ENCODE measurements around the gene TNFSF13B. TPM values are rescaled to one million over a fixed set of nuclear protein-coding genes. Genes with fewer than 3 reads are reported as not detected.

The TNFSF13B gene
- total and polyA plus RNA-seq, 10 of the 15 experiments (the other 5 are each of a cell fraction or from before 2014, with no cell fraction given), result 11.0 to 64.2 (median 17.0) TPM

GRCh38 chr13:108323031-108323430 lies 53.5 kb downstream of the TNFSF13B start:
- H3K79me2 ChIP-seq (ENCODE audit: control insufficient read depth, insufficient read depth, low read length), result no peaks in the 10 kb centered on the region
- no peak overlapping the region for H3K27ac ChIP-seq (ENCODE audit: control insufficient read depth, insufficient read depth)
- no TSS peak for BruUV-seq (replicated peaks)
- H3K9me3 ChIP-seq (replicated peaks; ENCODE audit: control insufficient read depth, insufficient read depth, low read length), result no peaks in the 10 kb centered on the region
- intact Hi-C loops (cut with micrococcal nuclease; ENCODE audit: unreplicated experiment) (loop anchor here (5.0 kb wide), 1 partner anchor 184 kb away; no protein-coding TSS in a partner anchor), in situ Hi-C loops (cut with MboI) (no loop called here)
- no peak overlapping the region for H2AFZ ChIP-seq (ENCODE audit: control insufficient read depth, low read depth, low read length)
- no peaks in the 10 kb centered on the region for H3K36me3 ChIP-seq (ENCODE audit: control insufficient read depth in 2 of 2, insufficient read depth in 2 of 2, low read length in 1 of 2)
- no peak overlapping the region for H3K4me2 ChIP-seq (ENCODE audit: control insufficient read depth, insufficient read depth)
- no peak overlapping the region for H3K9ac ChIP-seq (ENCODE audit: control insufficient read depth, insufficient read depth, low read length)
- ChIA-PET SMC1A (ENCODE audit: uncharacterized antibody, unreplicated experiment) (interaction anchor here (1.0 to 3.1 kb wide), 9 partner anchors 20 to 591 kb away, joined by 3 to 14 read pairs (median 4); no protein-coding TSS in a partner anchor), CTCF (interaction anchor here (0.6 to 3.3 kb wide), 12 partner anchors 15 to 592 kb away, joined by 3 to 26 read pairs (median 4); no protein-coding TSS in a partner anchor), RAD21 (ENCODE audit: unreplicated experiment) (interaction anchor here (0.8 to 1.7 kb wide), 10 partner anchors 9 to 575 kb away, joined by 3 to 6 read pairs (median 4); no protein-coding TSS in a partner anchor), POLR2A (no interaction called here)
- H3K4me1 ChIP-seq (ENCODE audit: control insufficient read depth, insufficient read depth, low read length), result no peaks in the 10 kb centered on the region
- 0% methylated on average over 2 of the region's 2 CpGs for WGBS (ENCODE audit: insufficient coverage, insufficient replicate concordance, low lambda C conversion rate, missing lambda C conversion rate)
- ATAC-seq (no peak), DNase-seq (ENCODE audit: low read depth, low spot score) (no peak), FAIRE-seq (no peak)
- no peaks in the 10 kb centered on the region for H4K20me1 ChIP-seq (ENCODE audit: control insufficient read depth, insufficient read depth)
- H3K4me3 ChIP-seq, result no peak overlapping the region
- H3K27me3 ChIP-seq (replicated peaks in 1 of 2; ENCODE audit: control insufficient read depth in 2 of 2, insufficient read depth in 2 of 2, low read length in 1 of 2), result no peaks in the 10 kb centered on the region
- TF ChIP-seq, protein P1, sequence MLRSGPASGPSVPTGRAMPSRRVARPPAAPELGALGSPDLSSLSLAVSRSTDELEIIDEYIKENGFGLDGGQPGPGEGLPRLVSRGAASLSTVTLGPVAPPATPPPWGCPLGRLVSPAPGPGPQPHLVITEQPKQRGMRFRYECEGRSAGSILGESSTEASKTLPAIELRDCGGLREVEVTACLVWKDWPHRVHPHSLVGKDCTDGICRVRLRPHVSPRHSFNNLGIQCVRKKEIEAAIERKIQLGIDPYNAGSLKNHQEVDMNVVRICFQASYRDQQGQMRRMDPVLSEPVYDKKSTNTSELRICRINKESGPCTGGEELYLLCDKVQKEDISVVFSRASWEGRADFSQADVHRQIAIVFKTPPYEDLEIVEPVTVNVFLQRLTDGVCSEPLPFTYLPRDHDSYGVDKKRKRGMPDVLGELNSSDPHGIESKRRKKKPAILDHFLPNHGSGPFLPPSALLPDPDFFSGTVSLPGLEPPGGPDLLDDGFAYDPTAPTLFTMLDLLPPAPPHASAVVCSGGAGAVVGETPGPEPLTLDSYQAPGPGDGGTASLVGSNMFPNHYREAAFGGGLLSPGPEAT (IDR thresholded peaks at IDR 0.05; ENCODE audit: low read depth), result no peak
- TF ChIP-seq MYB (IDR thresholded peaks at IDR 0.05; ENCODE audit: borderline replicate concordance, low read depth, low read length) (no peak), NFIC (IDR thresholded peaks at IDR 0.05; ENCODE audit: low read depth, low read length) (no peak), NKRF (conservative IDR thresholded peaks at IDR 0.05) (no peak), FOXM1 (IDR thresholded peaks at IDR 0.05; ENCODE audit: low read depth, low read length) (no peak), CHD4 (IDR thresholded peaks at IDR 0.05) (no peak), ETV6 (conservative IDR thresholded peaks at IDR 0.05 in 1 of 2, IDR thresholded peaks at IDR 0.05 in 1 of 2; ENCODE audit: borderline replicate concordance in 1 of 2, low read depth in 1 of 2) (no peak), PAX5 (IDR thresholded peaks at IDR 0.05; ENCODE audit: borderline replicate concordance, low read depth, low read length) (no peak), PAX8 (IDR thresholded peaks at IDR 0.05) (no peak), GABPA (IDR thresholded peaks at IDR 0.05; ENCODE audit: low read depth) (no peak), GATAD2B (conservative IDR thresholded peaks at IDR 0.05; ENCODE audit: low read depth) (no peak), CREM (IDR thresholded peaks at IDR 0.05; ENCODE audit: low read depth) (no peak), SRF (IDR thresholded peaks at IDR 0.05; ENCODE audit: low read depth in 2 of 2, low read length in 2 of 2) (no peak), ZSCAN29 (IDR thresholded peaks at IDR 0.05) (no peak), SMAD5 (IDR thresholded peaks at IDR 0.05; ENCODE audit: low read depth) (no peak), RBBP5 (conservative IDR thresholded peaks at IDR 0.05) (no peak)
- TF ChIP-seq, protein P2, sequence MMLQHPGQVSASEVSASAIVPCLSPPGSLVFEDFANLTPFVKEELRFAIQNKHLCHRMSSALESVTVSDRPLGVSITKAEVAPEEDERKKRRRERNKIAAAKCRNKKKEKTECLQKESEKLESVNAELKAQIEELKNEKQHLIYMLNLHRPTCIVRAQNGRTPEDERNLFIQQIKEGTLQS (IDR thresholded peaks at IDR 0.05; ENCODE audit: borderline replicate concordance, extremely low read depth, low read depth, low read length), result no peak
- TF ChIP-seq, protein P3, sequence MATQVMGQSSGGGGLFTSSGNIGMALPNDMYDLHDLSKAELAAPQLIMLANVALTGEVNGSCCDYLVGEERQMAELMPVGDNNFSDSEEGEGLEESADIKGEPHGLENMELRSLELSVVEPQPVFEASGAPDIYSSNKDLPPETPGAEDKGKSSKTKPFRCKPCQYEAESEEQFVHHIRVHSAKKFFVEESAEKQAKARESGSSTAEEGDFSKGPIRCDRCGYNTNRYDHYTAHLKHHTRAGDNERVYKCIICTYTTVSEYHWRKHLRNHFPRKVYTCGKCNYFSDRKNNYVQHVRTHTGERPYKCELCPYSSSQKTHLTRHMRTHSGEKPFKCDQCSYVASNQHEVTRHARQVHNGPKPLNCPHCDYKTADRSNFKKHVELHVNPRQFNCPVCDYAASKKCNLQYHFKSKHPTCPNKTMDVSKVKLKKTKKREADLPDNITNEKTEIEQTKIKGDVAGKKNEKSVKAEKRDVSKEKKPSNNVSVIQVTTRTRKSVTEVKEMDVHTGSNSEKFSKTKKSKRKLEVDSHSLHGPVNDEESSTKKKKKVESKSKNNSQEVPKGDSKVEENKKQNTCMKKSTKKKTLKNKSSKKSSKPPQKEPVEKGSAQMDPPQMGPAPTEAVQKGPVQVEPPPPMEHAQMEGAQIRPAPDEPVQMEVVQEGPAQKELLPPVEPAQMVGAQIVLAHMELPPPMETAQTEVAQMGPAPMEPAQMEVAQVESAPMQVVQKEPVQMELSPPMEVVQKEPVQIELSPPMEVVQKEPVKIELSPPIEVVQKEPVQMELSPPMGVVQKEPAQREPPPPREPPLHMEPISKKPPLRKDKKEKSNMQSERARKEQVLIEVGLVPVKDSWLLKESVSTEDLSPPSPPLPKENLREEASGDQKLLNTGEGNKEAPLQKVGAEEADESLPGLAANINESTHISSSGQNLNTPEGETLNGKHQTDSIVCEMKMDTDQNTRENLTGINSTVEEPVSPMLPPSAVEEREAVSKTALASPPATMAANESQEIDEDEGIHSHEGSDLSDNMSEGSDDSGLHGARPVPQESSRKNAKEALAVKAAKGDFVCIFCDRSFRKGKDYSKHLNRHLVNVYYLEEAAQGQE (IDR thresholded peaks at IDR 0.05; ENCODE audit: low read depth, low read length), result no peak

Measured in GM12878 (cell line).